Panc1 (cell line): Measurements from ENCODE around the gene CAPS. TPM values are rescaled to one million over a fixed set of nuclear protein-coding genes. Genes with fewer than 3 reads are reported as not detected.
A peak's percentile ranks its signal among the peaks of the same experiment; 100 is the strongest.

ENCODE experiments used
- ATAC-seq: fragments of 200-7000 bp; cut with Tn5 transposase; 2 replicates; pipeline ENCODE4 v1.9.1; 2020; ENCODE audit warnings: mild to moderate bottlenecking, moderate library complexity
- BruUV-seq: library from RNA; stranded (reverse); fragments of 400-500 nt; replicated peaks from 2 replicates; lab custom pipeline; 2021; lab: Mats Ljungman, UMichigan
- CTCF ChIA-PET: fragments of 300-600 bp; sonication (Branson Sonifier 250); formaldehyde crosslinking; loops from one replicate; lab custom pipeline; 2022; ENCODE audit warnings: antibody characterized with exemption; lab: Charles Lee
- POLR2A ChIA-PET: fragments of 300-600 bp; sonication (Branson Sonifier 250); formaldehyde crosslinking; loops from one replicate; lab custom pipeline; 2022; ENCODE audit warnings: antibody characterized with exemption; lab: Charles Lee
- DNase-seq: peaks from one replicate; pipeline ENCODE4 v3.0.0-alpha.2; 2010; ENCODE audit warnings: low read depth, low spot score
- H3K27ac ChIP-seq: 2 replicates; pipeline ENCODE4 v1.5.1; 2011; ENCODE audit warnings: mild to moderate bottlenecking, low read length, inconsistent platforms
- H3K27me3 ChIP-seq: fragments of 200-500 bp; sonication (Bioruptor generic); 2 replicates; pipeline ENCODE4 v1.6.0; 2014; ENCODE audit warnings: low read length, inconsistent platforms; ENCODE audit not compliant: control insufficient read depth, insufficient read depth
- H3K36me3 ChIP-seq: fragments of 200-500 bp; sonication (Bioruptor generic); 2 replicates; pipeline ENCODE4 v1.5.1; 2014; ENCODE audit warnings: inconsistent platforms, mild to moderate bottlenecking, low read length, moderate library complexity; ENCODE audit not compliant: control insufficient read depth, insufficient read depth
- H3K4me1 ChIP-seq: 2 replicates; pipeline ENCODE4 v1.5.1; 2011; ENCODE audit warnings: inconsistent platforms, mild to moderate bottlenecking, low read length, moderate library complexity; ENCODE audit not compliant: control insufficient read depth, insufficient read depth
- H3K4me3 ChIP-seq, 2 experiments: 2 replicates each; pipeline ENCODE4 v1.5.1; 2011 to 2012; ENCODE audit warnings: low read depth in 2 of 2, low read length in 2 of 2, mild to moderate bottlenecking in 2 of 2, inconsistent platforms in 1 of 2, moderate library complexity in 1 of 2
- H3K9me3 ChIP-seq: fragments of 200-500 bp; sonication (Bioruptor generic); 2 replicates; pipeline ENCODE4 v1.5.1; 2014; ENCODE audit warnings: low read depth, mild to moderate bottlenecking, inconsistent platforms, low read length, moderate library complexity; ENCODE audit not compliant: control insufficient read depth, insufficient read depth
- POLR2AphosphoS5 ChIP-seq: IDR thresholded peaks from 2 replicates; pipeline ENCODE4 v1.6.1; 2012; ENCODE audit warnings: mild to moderate bottlenecking, low read depth, low read length, moderate library complexity
- SIN3A ChIP-seq: IDR thresholded peaks from 2 replicates; pipeline ENCODE4 v1.6.1; 2012; ENCODE audit warnings: low read depth, mild to moderate bottlenecking, low read length, moderate library complexity, borderline replicate concordance; ENCODE audit not compliant: insufficient read depth
- TCF7L2 ChIP-seq: IDR thresholded peaks from 2 replicates; pipeline ENCODE4 v1.6.1; 2011; ENCODE audit warnings: mild to moderate bottlenecking, low read depth, low read length, inconsistent platforms
- in situ Hi-C: cut with HindIII; loops from 2 replicates; pipeline ENCODE4 v1.10.0; 2016; ENCODE audit warnings: low sequenced_read_pairs, low pct_unique_long_range_greater_than_20kb
- intact Hi-C: fragments of 100-400 bp; cut with micrococcal nuclease; formaldehyde crosslinking; loops from one replicate; pipeline ENCODE4 v1.10.0; 2022; ENCODE audit not compliant: unreplicated experiment
- total RNA-seq: library from RNA; stranded (reverse); gene quantifications from one replicate; pipeline ENCODE4 v1.2.1, GENCODE V29; 2021; ENCODE audit not compliant: unreplicated experiment
- TF ChIP-seq, protein P1 (sequence below), 2 experiments: IDR thresholded peaks; 2 replicates each; pipeline ENCODE4 v1.6.1; 2011 to 2012; ENCODE audit warnings: low read depth in 2 of 2, control low read depth in 1 of 2, low read length in 1 of 2, mild to moderate bottlenecking in 1 of 2, moderate library complexity in 1 of 2; ENCODE audit not compliant: insufficient read depth in 1 of 2
- TF ChIP-seq, protein P2 (sequence below): fragments of 450-650 bp; IDR thresholded peaks from 2 replicates; pipeline ENCODE4 v1.5.1; 2017; ENCODE audit warnings: mild to moderate bottlenecking

CAPS gene
- total RNA-seq, 1 experiment from 2014 or later = 9.2 TPM

DNA sequence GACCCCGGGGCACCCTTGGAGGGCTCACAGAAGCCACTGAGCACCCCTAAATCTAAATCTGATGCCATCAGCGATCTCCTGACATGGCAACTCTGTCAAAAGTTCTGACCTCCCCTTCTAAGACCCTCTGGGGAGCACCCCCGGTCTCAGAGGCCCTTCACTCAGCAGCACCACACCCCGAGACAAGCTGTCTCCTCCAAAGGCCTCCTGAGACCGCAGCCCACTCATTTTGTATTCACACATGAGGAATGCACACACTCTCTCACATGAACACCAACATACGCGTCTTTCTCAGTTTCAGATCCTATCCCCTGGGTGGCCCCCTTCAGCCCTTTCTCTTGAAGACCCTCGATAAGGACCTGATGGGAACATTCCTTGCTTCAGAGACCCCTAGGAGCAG lies 13.1 kb upstream of the CAPS start:
- H3K9me3 ChIP-seq = no peaks in the 10 kb centered on the region
- TF ChIP-seq TCF7L2 (no peak), SIN3A (no peak), POLR2AphosphoS5 (no peak)
- TF ChIP-seq, protein P1, sequence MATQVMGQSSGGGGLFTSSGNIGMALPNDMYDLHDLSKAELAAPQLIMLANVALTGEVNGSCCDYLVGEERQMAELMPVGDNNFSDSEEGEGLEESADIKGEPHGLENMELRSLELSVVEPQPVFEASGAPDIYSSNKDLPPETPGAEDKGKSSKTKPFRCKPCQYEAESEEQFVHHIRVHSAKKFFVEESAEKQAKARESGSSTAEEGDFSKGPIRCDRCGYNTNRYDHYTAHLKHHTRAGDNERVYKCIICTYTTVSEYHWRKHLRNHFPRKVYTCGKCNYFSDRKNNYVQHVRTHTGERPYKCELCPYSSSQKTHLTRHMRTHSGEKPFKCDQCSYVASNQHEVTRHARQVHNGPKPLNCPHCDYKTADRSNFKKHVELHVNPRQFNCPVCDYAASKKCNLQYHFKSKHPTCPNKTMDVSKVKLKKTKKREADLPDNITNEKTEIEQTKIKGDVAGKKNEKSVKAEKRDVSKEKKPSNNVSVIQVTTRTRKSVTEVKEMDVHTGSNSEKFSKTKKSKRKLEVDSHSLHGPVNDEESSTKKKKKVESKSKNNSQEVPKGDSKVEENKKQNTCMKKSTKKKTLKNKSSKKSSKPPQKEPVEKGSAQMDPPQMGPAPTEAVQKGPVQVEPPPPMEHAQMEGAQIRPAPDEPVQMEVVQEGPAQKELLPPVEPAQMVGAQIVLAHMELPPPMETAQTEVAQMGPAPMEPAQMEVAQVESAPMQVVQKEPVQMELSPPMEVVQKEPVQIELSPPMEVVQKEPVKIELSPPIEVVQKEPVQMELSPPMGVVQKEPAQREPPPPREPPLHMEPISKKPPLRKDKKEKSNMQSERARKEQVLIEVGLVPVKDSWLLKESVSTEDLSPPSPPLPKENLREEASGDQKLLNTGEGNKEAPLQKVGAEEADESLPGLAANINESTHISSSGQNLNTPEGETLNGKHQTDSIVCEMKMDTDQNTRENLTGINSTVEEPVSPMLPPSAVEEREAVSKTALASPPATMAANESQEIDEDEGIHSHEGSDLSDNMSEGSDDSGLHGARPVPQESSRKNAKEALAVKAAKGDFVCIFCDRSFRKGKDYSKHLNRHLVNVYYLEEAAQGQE (IDR thresholded peaks at IDR 0.05; ENCODE audit: insufficient read depth in 1 of 2, low read depth in 2 of 2, low read length in 1 of 2) = no peak
- TF ChIP-seq, protein P2, sequence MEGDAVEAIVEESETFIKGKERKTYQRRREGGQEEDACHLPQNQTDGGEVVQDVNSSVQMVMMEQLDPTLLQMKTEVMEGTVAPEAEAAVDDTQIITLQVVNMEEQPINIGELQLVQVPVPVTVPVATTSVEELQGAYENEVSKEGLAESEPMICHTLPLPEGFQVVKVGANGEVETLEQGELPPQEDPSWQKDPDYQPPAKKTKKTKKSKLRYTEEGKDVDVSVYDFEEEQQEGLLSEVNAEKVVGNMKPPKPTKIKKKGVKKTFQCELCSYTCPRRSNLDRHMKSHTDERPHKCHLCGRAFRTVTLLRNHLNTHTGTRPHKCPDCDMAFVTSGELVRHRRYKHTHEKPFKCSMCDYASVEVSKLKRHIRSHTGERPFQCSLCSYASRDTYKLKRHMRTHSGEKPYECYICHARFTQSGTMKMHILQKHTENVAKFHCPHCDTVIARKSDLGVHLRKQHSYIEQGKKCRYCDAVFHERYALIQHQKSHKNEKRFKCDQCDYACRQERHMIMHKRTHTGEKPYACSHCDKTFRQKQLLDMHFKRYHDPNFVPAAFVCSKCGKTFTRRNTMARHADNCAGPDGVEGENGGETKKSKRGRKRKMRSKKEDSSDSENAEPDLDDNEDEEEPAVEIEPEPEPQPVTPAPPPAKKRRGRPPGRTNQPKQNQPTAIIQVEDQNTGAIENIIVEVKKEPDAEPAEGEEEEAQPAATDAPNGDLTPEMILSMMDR = no peak
- no TSS peak for BruUV-seq

DNA sequence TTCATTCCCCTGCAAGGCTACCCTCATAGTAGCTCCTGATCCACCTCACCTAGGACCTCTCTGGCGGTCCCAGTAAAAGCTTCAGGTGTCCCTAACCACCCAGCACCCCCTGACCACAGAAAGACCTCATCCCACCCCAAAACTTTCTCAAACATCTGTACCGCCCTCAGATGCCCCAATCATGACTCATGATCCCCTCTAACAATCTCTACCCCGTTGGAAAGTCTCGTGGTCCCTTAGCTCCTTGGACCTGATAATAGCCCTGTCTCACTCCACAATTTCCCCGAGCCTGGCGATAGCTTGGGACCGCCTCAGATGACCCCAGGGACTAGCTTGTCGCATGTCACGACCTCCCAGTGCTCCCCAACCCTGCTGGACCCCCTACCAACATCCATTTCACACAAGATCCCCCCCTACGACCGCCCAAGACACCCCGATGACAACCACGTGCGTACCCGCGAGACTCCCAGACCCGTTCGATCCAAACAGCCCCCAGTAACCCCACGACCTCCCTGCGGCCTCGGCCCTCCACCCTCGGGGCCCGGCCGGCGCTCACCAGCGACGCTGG lies 10.9 kb upstream of the CAPS start:
- CTCF ChIA-PET = interaction anchor here (1.2 kb wide), 1 partner anchor 99 kb away, joined by 6 read pairs; no protein-coding TSS in a partner anchor
- Histone ChIP-seq H3K36me3 (no peaks in the 10 kb centered on the region; the same call in 1 of the 2 replicates), H3K4me1 (no peaks in the 10 kb centered on the region), H3K27ac (peak overlapping the region; percentile 91), H3K27me3 (no peaks in the 10 kb centered on the region), H3K4me3 (peak overlapping the region; percentile 74 to 99), H3K9me3 (no peaks in the 10 kb centered on the region)
- BruUV-seq = TSS peak; percentile 89
- TF ChIP-seq, protein P1 (IDR thresholded peaks at IDR 0.05; ENCODE audit: insufficient read depth in 1 of 2, low read depth in 2 of 2, low read length in 1 of 2) = no peak
- TF ChIP-seq TCF7L2 (no peak), POLR2AphosphoS5 (no peak), SIN3A (no peak)
- TF ChIP-seq, protein P2 = no peak
- POLR2A ChIA-PET = no interaction called here
- intact Hi-C loops = no loop called here
- ATAC-seq (no peak), DNase-seq (no peak)
- in situ Hi-C loops = no loop called here

More for the DNA sequence above, 13.1 kb upstream of the CAPS start:
- no peak overlapping the region for H3K4me3 ChIP-seq
- ChIA-PET POLR2A (no interaction called here), CTCF (no interaction called here)
- H3K4me1 ChIP-seq = no peaks in the 10 kb centered on the region
- intact Hi-C loops (no loop called here), in situ Hi-C loops (no loop called here)
- ATAC-seq (no peak), DNase-seq (no peak)
- no peak overlapping the region for H3K27ac ChIP-seq
- no peaks in the 10 kb centered on the region; the same call in 1 of the 2 replicates for H3K36me3 ChIP-seq
- no peaks in the 10 kb centered on the region for H3K27me3 ChIP-seq
